ENCODE results near the gene MRGPRF.
A peak's percentile ranks its signal among the peaks of the same experiment; 100 is the strongest.

MRGPRF gene

DNA sequence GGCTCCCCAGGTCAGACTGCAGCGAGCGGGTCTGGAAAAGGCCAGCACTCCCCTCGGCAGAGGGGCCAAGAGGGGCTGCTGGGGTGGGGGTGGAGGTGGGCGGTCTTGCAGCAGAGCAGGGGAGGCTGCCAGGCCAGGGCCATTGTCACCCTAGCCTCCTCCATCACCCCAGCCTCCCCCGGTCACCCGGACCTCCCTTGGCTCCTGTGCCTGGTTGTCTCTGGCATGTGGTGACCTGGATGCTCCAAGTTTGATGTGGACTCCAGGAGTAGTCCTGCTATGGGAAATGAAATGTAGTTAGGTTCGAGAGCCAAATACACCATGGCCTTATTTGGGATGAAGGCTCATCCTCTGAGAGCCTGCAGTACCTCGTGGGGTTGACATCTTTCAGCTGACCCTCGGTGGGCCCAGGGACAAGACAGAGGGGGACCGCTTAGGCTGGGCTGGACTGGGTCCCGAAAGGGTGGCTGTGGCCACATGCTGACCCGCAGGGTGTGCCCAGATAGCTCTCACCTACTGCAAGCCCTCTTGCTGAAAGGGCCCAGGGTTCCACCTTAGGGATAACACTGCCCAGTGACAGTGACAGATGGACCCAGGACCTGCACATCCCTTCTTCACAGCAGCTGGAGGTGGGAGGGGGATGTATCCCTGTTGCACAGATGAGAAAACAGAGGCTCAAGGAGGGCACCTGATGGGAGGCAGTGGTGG is 56.3 kb downstream of the MRGPRF start:
- no peak for TF ChIP-seq POLR2A (IDR thresholded peaks at IDR 0.05; ENCODE audit: low read length)
- no peak for TF ChIP-seq GATA1 (IDR thresholded peaks at IDR 0.05; ENCODE audit: low read depth, low read length)

GRCh38 chr11:68956142-68956541 is 56.9 kb downstream of the MRGPRF start:
- no peak for TF ChIP-seq POLR2A (IDR thresholded peaks at IDR 0.05; ENCODE audit: low read length)
- no peak for TF ChIP-seq GATA1 (IDR thresholded peaks at IDR 0.05; ENCODE audit: low read depth, low read length)
- peak; percentile 31 to 32 for DNase-seq

More for the DNA sequence above, 56.3 kb downstream of the MRGPRF start:
- no peak for DNase-seq

DNA sequence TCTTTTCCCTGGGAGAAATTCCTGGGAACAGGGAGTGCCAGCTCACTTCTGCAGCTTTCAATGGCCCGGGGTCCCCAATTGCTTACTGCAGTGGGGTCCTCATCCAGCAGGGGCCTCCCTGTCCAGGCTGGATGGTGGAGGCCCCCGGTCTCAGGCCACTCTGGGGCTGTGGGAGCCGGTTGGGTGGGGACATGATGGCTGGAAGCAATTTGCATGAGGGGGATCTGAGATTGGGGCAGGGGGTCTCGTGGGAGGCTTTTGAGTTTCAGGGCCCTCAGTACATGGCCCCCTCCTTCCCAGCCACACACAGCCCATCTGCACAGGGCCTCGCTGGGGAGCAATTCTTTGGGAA is 57.5 kb downstream of the MRGPRF start:
- no peak for TF ChIP-seq POLR2A (IDR thresholded peaks at IDR 0.05; ENCODE audit: low read length)
- no peak for DNase-seq

GRCh38 chr11:68954836-68955606 is 58.0 kb downstream of the MRGPRF start:
- DNase-seq = peak; percentile 76 to 78
- TF ChIP-seq GATA1 (IDR thresholded peaks at IDR 0.05; ENCODE audit: low read depth, low read length) = no peak
- TF ChIP-seq POLR2A (IDR thresholded peaks at IDR 0.05; ENCODE audit: low read length) = no peak
